Endothelial cell (in vitro differentiated cells): ENCODE measurements around the gene UBE2L3. TPM values are rescaled to one million over a fixed set of nuclear protein-coding genes. Genes with fewer than 3 reads are reported as not detected.
A peak's percentile ranks its signal among the peaks of the same experiment; 100 is the strongest.

Source experiments
- DNase-seq: peaks from one replicate; pipeline ENCODE4 v3.0.0; 2021; ENCODE audit warnings: low spot score
- H3K27ac Mint-ChIP-seq: one replicate; pipeline ENCODE4 v1.8.0; 2021; ENCODE audit warnings: mixed read lengths, inconsistent platforms; ENCODE audit not compliant: unreplicated experiment
- H3K27me3 Mint-ChIP-seq: one replicate; pipeline ENCODE4 v1.8.0; 2021; ENCODE audit warnings: mild to moderate bottlenecking, moderate library complexity, mixed read lengths, inconsistent platforms; ENCODE audit not compliant: unreplicated experiment
- H3K36me3 Mint-ChIP-seq: one replicate; pipeline ENCODE4 v1.8.0; 2021; ENCODE audit warnings: mild to moderate bottlenecking, low read depth, mixed read lengths, inconsistent platforms; ENCODE audit not compliant: unreplicated experiment
- H3K4me1 Mint-ChIP-seq: one replicate; pipeline ENCODE4 v1.8.0; 2021; ENCODE audit warnings: mild to moderate bottlenecking, mixed read lengths, inconsistent platforms; ENCODE audit not compliant: unreplicated experiment
- H3K4me3 Mint-ChIP-seq: one replicate; pipeline ENCODE4 v1.8.0; 2021; ENCODE audit warnings: mild to moderate bottlenecking, mixed read lengths, inconsistent platforms; ENCODE audit not compliant: unreplicated experiment
- H3K9me3 Mint-ChIP-seq: one replicate; pipeline ENCODE4 v1.8.0; 2021; ENCODE audit warnings: mixed read lengths, inconsistent platforms; ENCODE audit not compliant: unreplicated experiment
- total RNA-seq: library from RNA; stranded (reverse); fragmentation: NEBNext Ultra II Directional; extraction: Animal tissue kit (Norgen Biotek cat#: 25700); gene quantifications from one replicate; pipeline ENCODE4 v1.2.1, GENCODE V29; 2021; ENCODE audit not compliant: unreplicated experiment
- TF ChIP-seq, protein P1 (sequence below): fragments of 200-600 bp; sonication (generic); IDR thresholded peaks from one replicate; pipeline ENCODE4 v1.5.0; 2021; ENCODE audit warnings: antibody characterized with exemption; ENCODE audit not compliant: unreplicated experiment

Gene UBE2L3
- total RNA-seq, 1 donor from 2014 or later = 62.2 TPM

DNA sequence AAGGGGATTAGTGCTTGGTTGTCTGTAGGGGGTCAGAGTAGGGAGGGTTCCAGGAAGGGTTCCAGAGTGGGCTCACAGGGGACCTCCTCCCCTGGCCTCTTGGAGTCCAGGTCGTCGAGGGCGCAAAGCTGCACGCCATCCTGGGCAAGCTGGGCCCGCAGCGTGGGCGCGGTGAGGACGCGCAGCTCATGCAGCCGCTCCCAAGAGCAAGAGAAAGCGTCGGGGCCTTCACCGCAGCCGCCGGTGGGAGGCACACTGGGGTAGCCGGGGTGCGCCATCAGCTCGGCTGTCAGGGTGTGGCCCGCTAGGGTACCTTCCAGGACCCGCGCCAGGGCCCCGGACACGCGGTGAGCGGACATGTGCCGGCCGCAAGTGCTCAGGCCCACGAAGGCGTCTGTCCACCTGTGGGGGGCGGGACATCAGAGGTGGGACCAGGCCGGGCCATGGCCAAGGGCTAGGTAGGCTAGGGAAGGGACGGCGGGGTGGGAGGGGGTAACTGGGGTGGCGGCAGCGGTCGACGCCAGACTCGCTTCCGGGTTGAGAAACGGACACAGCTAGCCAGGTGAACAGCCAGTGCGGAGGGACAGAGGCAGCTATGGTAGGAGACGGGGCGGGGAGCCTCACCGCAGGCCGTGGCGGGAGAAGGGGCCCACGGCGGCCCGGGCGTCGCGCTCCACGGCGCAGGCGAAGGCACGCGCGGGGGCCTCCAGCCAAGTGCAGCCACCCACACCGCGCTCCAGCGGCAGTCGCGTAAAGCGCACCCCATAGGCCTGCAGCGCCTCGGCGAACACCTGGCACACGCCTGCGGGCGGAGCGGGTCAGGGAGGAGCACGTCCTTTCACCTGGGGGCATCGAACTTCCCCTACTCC is 61.1 kb downstream of the UBE2L3 start:
- peak overlapping the region; percentile 24 for H3K27ac Mint-ChIP-seq
- H3K27me3 Mint-ChIP-seq = peaks cover 5% of the 10 kb centered on the region
- H3K4me3 Mint-ChIP-seq = peak overlapping the region; percentile 81
- DNase-seq = no peak
- peaks cover 4% of the 10 kb centered on the region for H3K4me1 Mint-ChIP-seq
- peaks cover 12% of the 10 kb centered on the region for H3K36me3 Mint-ChIP-seq
- H3K9me3 Mint-ChIP-seq = no peaks in the 10 kb centered on the region
- TF ChIP-seq, protein P1, sequence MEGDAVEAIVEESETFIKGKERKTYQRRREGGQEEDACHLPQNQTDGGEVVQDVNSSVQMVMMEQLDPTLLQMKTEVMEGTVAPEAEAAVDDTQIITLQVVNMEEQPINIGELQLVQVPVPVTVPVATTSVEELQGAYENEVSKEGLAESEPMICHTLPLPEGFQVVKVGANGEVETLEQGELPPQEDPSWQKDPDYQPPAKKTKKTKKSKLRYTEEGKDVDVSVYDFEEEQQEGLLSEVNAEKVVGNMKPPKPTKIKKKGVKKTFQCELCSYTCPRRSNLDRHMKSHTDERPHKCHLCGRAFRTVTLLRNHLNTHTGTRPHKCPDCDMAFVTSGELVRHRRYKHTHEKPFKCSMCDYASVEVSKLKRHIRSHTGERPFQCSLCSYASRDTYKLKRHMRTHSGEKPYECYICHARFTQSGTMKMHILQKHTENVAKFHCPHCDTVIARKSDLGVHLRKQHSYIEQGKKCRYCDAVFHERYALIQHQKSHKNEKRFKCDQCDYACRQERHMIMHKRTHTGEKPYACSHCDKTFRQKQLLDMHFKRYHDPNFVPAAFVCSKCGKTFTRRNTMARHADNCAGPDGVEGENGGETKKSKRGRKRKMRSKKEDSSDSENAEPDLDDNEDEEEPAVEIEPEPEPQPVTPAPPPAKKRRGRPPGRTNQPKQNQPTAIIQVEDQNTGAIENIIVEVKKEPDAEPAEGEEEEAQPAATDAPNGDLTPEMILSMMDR = no peak

DNA sequence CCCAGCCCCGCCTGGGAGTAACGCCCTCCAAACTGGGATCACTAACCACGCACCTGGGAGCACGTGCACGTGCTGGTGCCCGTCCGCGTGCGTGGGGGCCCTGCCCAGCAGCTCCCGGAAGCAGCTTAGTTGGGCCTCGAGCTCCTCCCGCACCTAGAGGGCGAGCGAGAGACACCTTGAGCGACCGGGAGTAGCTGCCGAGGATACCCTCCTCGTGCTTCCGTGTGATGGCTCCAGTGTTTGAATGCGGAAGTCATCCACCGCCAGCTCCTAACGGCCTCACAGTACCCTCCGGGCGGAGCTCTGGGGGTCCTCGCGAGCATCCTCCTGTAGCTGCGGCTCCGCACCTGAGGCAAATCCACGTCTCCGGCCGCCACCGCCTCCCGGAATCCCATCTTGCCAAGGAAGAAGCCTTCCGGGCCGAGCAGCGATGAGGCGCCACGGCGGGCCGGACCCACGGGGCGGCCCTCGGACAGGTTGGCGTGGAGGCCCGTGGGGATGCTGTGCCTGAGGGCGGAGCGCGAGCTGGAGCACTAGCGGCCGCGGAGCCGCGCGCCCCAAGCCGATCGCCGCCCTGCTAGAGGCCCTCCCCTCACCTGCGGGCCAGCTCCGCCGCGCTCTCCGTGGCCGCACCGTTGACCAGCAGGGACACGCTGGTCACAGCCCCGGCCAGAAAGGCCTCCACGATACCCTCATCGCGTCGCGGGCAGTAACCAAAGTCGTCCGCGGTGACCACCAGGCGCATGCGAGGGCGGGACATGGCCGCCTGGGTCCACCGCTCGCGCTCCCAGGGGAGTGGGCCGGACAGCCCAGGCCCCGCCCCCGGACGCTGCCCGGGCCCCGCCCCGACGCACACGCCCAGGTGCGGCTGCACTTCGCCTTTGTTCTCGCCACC is 62.0 kb downstream of the UBE2L3 start, which contains the start of gene YDJC:
YDJC (minus strand) TSS at position 768 of the 895 bp plus-strand sequence; CDS start at position 760, 8 bp downstream.
- peaks cover 4% of the 10 kb centered on the region for H3K4me1 Mint-ChIP-seq
- H3K36me3 Mint-ChIP-seq = peaks cover 12% of the 10 kb centered on the region
- peaks cover 5% of the 10 kb centered on the region for H3K27me3 Mint-ChIP-seq
- no peak within 1 kb of the TSS for H3K27ac Mint-ChIP-seq
- H3K4me3 Mint-ChIP-seq = peak within 1 kb of the TSS; percentile 86
- TF ChIP-seq, protein P1 = peak; percentile 97
- no peaks in the 10 kb centered on the region for H3K9me3 Mint-ChIP-seq
- peak; percentile 98 for DNase-seq

DNA sequence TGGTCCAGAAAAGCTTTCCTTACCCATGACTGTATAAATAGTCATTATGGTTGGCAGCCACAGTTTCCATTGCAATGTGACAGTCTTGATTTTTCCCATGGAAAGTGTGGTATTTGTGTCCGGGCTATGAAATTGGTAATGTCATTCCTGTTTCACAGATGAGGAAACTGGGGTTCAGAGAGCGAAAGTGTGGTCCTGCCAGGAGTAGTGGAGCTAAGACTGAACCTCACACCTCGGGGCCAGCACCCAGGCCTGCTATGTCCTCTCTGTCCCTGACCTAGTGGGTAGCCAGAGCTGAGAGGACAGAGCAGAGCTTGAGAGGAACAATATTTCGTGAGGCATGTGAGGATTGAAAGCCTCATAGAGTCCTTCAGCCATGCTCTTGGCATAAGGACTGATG is 63.5 kb downstream of the UBE2L3 start:
- H3K4me3 Mint-ChIP-seq = no peak overlapping the region
- H3K9me3 Mint-ChIP-seq = no peaks in the 10 kb centered on the region
- TF ChIP-seq, protein P1 = no peak
- H3K27me3 Mint-ChIP-seq = peaks cover 6% of the 10 kb centered on the region
- peaks cover 7% of the 10 kb centered on the region for H3K36me3 Mint-ChIP-seq
- H3K4me1 Mint-ChIP-seq = no peaks in the 10 kb centered on the region
- no peak overlapping the region for H3K27ac Mint-ChIP-seq
- DNase-seq = no peak

DNA sequence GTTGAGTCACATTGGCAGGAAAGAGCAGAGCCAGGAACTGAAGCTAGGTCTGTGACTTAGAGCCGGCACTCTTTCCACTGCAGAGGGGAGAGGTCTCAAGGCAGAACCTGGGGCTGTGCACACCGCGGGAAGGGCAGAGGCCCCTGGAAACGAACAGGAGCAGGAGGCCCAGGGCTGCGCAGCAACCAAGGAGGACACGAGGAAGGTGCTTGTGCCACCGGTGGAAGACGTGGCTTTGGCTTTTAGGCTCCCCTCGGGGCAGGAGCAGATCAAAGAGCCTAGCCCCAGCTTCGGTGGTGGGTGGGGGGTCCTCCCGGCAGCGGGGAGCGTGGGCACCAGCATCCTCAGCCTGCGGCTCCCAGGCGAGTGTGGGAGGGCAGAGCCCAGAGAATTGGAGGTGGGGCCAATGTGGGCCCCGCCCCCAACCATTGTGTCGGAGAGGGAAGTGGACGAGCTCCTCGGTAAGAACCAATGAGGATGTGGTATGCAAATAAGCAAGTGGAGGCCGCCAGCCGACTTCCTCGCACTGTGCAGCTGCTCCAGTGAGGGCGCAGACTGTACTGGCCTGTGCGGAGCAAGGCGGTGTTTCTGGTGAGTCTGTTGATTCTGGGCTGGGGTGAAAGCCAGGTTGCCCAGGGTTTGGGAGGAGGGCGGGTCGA is 64.9 kb downstream of the UBE2L3 start, which contains the start of gene CCDC116:
CCDC116 (plus strand) TSS at position 524 of the 659 bp plus-strand sequence. CDS start 422 bp downstream, outside the sequence.
- H3K4me1 Mint-ChIP-seq = no peaks in the 10 kb centered on the region
- no peak for DNase-seq
- no peaks in the 10 kb centered on the region for H3K9me3 Mint-ChIP-seq
- H3K4me3 Mint-ChIP-seq = no peak within 1 kb of the TSS
- TF ChIP-seq, protein P1 = no peak
- H3K27me3 Mint-ChIP-seq = peaks cover 5% of the 10 kb centered on the region
- peaks cover 7% of the 10 kb centered on the region for H3K36me3 Mint-ChIP-seq
- no peak within 1 kb of the TSS for H3K27ac Mint-ChIP-seq
